ENCODE measurements around the gene RASGEF1C.

RASGEF1C gene

GRCh38 chr5:180169248-180170105, 39.5 kb downstream of the RASGEF1C start:
- peaks cover 13% of the 10 kb centered on the region for H3K4me1 ChIP-seq (ENCODE audit: insufficient read depth, insufficient read length)
- H3K9ac ChIP-seq (ENCODE audit: insufficient read length, low read depth): no peak overlapping the region
- H3K36me3 ChIP-seq (ENCODE audit: insufficient read depth, insufficient read length, low read length): no peaks in the 10 kb centered on the region
- no peaks in the 10 kb centered on the region for H3K27me3 ChIP-seq (ENCODE audit: insufficient read depth, insufficient read length)
- H3K9me3 ChIP-seq (ENCODE audit: insufficient read depth, low read length): no peaks in the 10 kb centered on the region
- no peak for TF ChIP-seq SUZ12 (IDR thresholded peaks at IDR 0.05; ENCODE audit: extremely low read depth, insufficient read depth, insufficient read length)
- no peak for TF ChIP-seq ZNF274 (IDR thresholded peaks at IDR 0.05; ENCODE audit: low read depth, low read length)
- no peak for TF ChIP-seq YY1 (IDR thresholded peaks at IDR 0.05; ENCODE audit: insufficient read depth, insufficient read length)
- no peak for DNase-seq (ENCODE audit: low read depth, low spot score)
- no peak overlapping the region for H3K4me3 ChIP-seq (ENCODE audit: insufficient read length, low read depth)

- DNase-seq (ENCODE audit: low read depth, low spot score): no peak
- Histone ChIP-seq H3K4me1 (ENCODE audit: insufficient read depth, insufficient read length) (peaks cover 13% of the 10 kb centered on the region), H3K9me3 (ENCODE audit: insufficient read depth, low read length) (no peaks in the 10 kb centered on the region), H3K9ac (ENCODE audit: insufficient read length, low read depth) (no peak overlapping the region), H3K27me3 (ENCODE audit: insufficient read depth, insufficient read length) (no peaks in the 10 kb centered on the region), H3K4me3 (ENCODE audit: insufficient read length, low read depth) (no peak overlapping the region), H3K36me3 (ENCODE audit: insufficient read depth, insufficient read length, low read length) (no peaks in the 10 kb centered on the region)
- TF ChIP-seq YY1 (IDR thresholded peaks at IDR 0.05; ENCODE audit: insufficient read depth, insufficient read length): no peak
- TF ChIP-seq SUZ12 (IDR thresholded peaks at IDR 0.05; ENCODE audit: extremely low read depth, insufficient read depth, insufficient read length): no peak
- no peak for TF ChIP-seq ZNF274 (IDR thresholded peaks at IDR 0.05; ENCODE audit: low read depth, low read length)
Measured at GRCh38 chr5:180168758-180169157, 40.3 kb downstream of the RASGEF1C start.

GRCh38 chr5:180166176-180166575, 42.8 kb downstream of the RASGEF1C start:
- no peak for DNase-seq (ENCODE audit: low read depth, low spot score)
- no peak for TF ChIP-seq YY1 (IDR thresholded peaks at IDR 0.05; ENCODE audit: insufficient read depth, insufficient read length)
- Histone ChIP-seq H3K36me3 (ENCODE audit: insufficient read depth, insufficient read length, low read length) (no peaks in the 10 kb centered on the region), H3K27me3 (ENCODE audit: insufficient read depth, insufficient read length) (no peaks in the 10 kb centered on the region), H3K9ac (ENCODE audit: insufficient read length, low read depth) (no peak overlapping the region), H3K9me3 (ENCODE audit: insufficient read depth, low read length) (no peaks in the 10 kb centered on the region), H3K4me1 (ENCODE audit: insufficient read depth, insufficient read length) (peaks cover 4% of the 10 kb centered on the region), H3K4me3 (ENCODE audit: insufficient read length, low read depth) (no peak overlapping the region)

GRCh38 chr5:180162304-180162661, 46.7 kb downstream of the RASGEF1C start:
- H3K27me3 ChIP-seq (ENCODE audit: insufficient read depth, insufficient read length): no peaks in the 10 kb centered on the region
- H3K36me3 ChIP-seq (ENCODE audit: insufficient read depth, insufficient read length, low read length): no peaks in the 10 kb centered on the region
- DNase-seq (ENCODE audit: low read depth, low spot score): no peak
- no peak overlapping the region for H3K4me3 ChIP-seq (ENCODE audit: insufficient read length, low read depth)
- no peak for TF ChIP-seq YY1 (IDR thresholded peaks at IDR 0.05; ENCODE audit: insufficient read depth, insufficient read length)
- TF ChIP-seq SUZ12 (IDR thresholded peaks at IDR 0.05; ENCODE audit: extremely low read depth, insufficient read depth, insufficient read length): no peak
- TF ChIP-seq ZNF274 (IDR thresholded peaks at IDR 0.05; ENCODE audit: low read depth, low read length): no peak
- H3K4me1 ChIP-seq (ENCODE audit: insufficient read depth, insufficient read length): no peaks in the 10 kb centered on the region
- H3K9ac ChIP-seq (ENCODE audit: insufficient read length, low read depth): no peak overlapping the region
- H3K9me3 ChIP-seq (ENCODE audit: insufficient read depth, low read length): no peaks in the 10 kb centered on the region

- no peaks in the 10 kb centered on the region for H3K4me1 ChIP-seq (ENCODE audit: insufficient read depth, insufficient read length)
- H3K4me3 ChIP-seq (ENCODE audit: insufficient read length, low read depth): no peak overlapping the region
- no peaks in the 10 kb centered on the region for H3K9me3 ChIP-seq (ENCODE audit: insufficient read depth, low read length)
- no peak overlapping the region for H3K9ac ChIP-seq (ENCODE audit: insufficient read length, low read depth)
- DNase-seq (ENCODE audit: low read depth, low spot score): no peak
- TF ChIP-seq SUZ12 (IDR thresholded peaks at IDR 0.05; ENCODE audit: extremely low read depth, insufficient read depth, insufficient read length) (no peak), YY1 (IDR thresholded peaks at IDR 0.05; ENCODE audit: insufficient read depth, insufficient read length) (no peak), ZNF274 (IDR thresholded peaks at IDR 0.05; ENCODE audit: low read depth, low read length) (no peak)
- H3K27me3 ChIP-seq (ENCODE audit: insufficient read depth, insufficient read length): no peaks in the 10 kb centered on the region
- H3K36me3 ChIP-seq (ENCODE audit: insufficient read depth, insufficient read length, low read length): no peaks in the 10 kb centered on the region
Measured at GRCh38 chr5:180161420-180162303, 47.3 kb downstream of the RASGEF1C start.

GRCh38 chr5:180160789-180161188, 48.2 kb downstream of the RASGEF1C start:
- Histone ChIP-seq H3K36me3 (ENCODE audit: insufficient read depth, insufficient read length, low read length) (no peaks in the 10 kb centered on the region), H3K4me1 (ENCODE audit: insufficient read depth, insufficient read length) (no peaks in the 10 kb centered on the region), H3K27me3 (ENCODE audit: insufficient read depth, insufficient read length) (no peaks in the 10 kb centered on the region), H3K9ac (ENCODE audit: insufficient read length, low read depth) (no peak overlapping the region), H3K4me3 (ENCODE audit: insufficient read length, low read depth) (no peak overlapping the region), H3K9me3 (ENCODE audit: insufficient read depth, low read length) (no peaks in the 10 kb centered on the region)
- TF ChIP-seq SUZ12 (IDR thresholded peaks at IDR 0.05; ENCODE audit: extremely low read depth, insufficient read depth, insufficient read length) (no peak), YY1 (IDR thresholded peaks at IDR 0.05; ENCODE audit: insufficient read depth, insufficient read length) (no peak), ZNF274 (IDR thresholded peaks at IDR 0.05; ENCODE audit: low read depth, low read length) (no peak)
- DNase-seq (ENCODE audit: low read depth, low spot score): no peak

GRCh38 chr5:180160215-180160614, 48.8 kb downstream of the RASGEF1C start:
- Histone ChIP-seq H3K9ac (ENCODE audit: insufficient read length, low read depth) (no peak overlapping the region), H3K27me3 (ENCODE audit: insufficient read depth, insufficient read length) (no peaks in the 10 kb centered on the region), H3K4me1 (ENCODE audit: insufficient read depth, insufficient read length) (no peaks in the 10 kb centered on the region), H3K36me3 (ENCODE audit: insufficient read depth, insufficient read length, low read length) (no peaks in the 10 kb centered on the region), H3K4me3 (ENCODE audit: insufficient read length, low read depth) (no peak overlapping the region), H3K9me3 (ENCODE audit: insufficient read depth, low read length) (no peaks in the 10 kb centered on the region)
- TF ChIP-seq ZNF274 (IDR thresholded peaks at IDR 0.05; ENCODE audit: low read depth, low read length) (no peak), SUZ12 (IDR thresholded peaks at IDR 0.05; ENCODE audit: extremely low read depth, insufficient read depth, insufficient read length) (no peak), YY1 (IDR thresholded peaks at IDR 0.05; ENCODE audit: insufficient read depth, insufficient read length) (no peak)
- DNase-seq (ENCODE audit: low read depth, low spot score): no peak

Measured in NT2/D1 (cell line).